Measurements from ENCODE around the gene EFCAB11.

DNA sequence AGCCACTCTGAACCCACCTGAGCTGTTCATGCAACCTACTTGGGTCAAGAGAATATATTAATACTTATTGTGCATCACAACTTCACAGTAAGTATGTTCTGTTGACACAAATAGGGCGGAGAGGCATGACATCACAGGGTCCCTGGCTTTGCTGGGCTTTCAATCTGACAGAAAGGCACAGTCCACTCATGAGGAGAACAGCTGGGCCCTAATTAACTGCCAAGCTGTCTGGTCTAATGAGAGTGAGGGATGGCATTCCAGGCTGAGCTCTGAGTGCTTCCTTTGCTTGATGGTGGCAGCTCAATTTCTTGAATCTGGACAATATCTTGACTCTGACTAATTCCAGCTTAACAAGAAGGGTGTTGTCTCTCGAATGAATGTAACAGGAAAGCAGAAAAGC is 2.0 kb downstream of the EFCAB11 start:
- TF ChIP-seq CTCF (IDR thresholded peaks at IDR 0.05) (no peak), POLR2A (IDR thresholded peaks at IDR 0.05) (no peak)
